GM12872 (cell line): Measurements from ENCODE around the gene NDUFB2.

Source experiments
- TF ChIP-seq, protein P1 (sequence below): IDR thresholded peaks from 3 replicates; pipeline ENCODE4 v1.5.1; 2011; ENCODE audit warnings: low read depth, mild to moderate bottlenecking, low read length, moderate library complexity; ENCODE audit not compliant: insufficient read depth

The NDUFB2 gene

DNA sequence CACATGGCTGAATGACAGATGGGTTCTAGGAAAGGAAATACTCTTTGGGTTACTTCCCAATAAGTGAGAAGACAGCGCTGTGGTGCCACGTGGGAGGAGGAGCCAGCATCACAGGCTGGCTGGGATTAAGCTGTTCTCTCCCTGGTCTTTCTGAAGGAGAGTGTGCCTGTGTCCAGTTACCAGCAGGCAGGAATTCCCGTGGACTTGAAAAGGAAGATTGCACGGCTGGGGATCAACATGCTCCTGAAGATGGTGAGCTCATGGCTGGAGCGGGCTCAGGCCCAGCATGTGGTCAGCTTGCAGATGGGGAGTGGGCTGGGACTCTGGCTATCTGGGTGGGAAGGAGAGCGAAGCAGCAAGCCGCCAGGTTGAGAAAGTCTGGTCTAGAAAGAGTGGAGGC is 15.6 kb upstream of the NDUFB2 start:
- TF ChIP-seq, protein P1, sequence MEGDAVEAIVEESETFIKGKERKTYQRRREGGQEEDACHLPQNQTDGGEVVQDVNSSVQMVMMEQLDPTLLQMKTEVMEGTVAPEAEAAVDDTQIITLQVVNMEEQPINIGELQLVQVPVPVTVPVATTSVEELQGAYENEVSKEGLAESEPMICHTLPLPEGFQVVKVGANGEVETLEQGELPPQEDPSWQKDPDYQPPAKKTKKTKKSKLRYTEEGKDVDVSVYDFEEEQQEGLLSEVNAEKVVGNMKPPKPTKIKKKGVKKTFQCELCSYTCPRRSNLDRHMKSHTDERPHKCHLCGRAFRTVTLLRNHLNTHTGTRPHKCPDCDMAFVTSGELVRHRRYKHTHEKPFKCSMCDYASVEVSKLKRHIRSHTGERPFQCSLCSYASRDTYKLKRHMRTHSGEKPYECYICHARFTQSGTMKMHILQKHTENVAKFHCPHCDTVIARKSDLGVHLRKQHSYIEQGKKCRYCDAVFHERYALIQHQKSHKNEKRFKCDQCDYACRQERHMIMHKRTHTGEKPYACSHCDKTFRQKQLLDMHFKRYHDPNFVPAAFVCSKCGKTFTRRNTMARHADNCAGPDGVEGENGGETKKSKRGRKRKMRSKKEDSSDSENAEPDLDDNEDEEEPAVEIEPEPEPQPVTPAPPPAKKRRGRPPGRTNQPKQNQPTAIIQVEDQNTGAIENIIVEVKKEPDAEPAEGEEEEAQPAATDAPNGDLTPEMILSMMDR: no peak

DNA sequence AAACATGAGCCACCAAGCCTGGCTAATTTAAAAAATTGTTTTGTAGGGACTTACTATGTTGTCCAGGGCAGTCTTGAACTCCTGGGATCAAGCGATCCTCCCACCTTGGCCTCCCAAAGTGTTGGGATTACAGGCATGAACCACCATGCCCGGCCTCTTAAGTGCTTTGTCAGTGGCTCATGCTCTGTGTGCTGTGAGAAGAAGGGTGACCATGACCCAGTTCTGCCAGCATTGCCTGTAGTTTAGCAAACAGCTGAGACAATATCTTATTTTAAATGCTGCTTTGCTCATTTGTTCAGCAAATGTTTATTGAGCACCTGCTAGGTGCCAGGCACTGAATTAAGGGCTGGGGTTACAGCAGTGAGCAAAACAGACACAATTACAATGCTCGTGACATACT is 14.7 kb upstream of the NDUFB2 start:
- TF ChIP-seq, protein P1: no peak

DNA sequence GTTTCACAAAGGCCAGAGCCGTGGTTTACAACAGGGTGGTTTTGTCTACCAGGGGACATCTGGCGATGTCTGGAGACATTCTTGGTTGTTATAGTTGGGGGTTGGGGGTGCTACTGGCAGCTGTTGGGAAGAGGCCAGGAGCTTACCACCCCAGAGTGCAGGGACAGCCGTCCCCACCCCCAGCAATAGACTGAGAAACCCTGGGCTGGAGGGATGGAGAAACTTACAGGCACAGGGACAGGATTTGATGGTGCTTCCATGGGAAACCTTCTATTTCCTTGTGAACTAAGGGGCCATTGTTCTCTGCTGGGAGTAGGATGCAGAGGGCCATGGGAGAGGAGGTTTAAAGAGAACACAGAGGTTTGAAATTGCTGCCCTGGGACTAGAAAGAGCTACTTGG is 12.9 kb upstream of the NDUFB2 start:
- TF ChIP-seq, protein P1: no peak

DNA sequence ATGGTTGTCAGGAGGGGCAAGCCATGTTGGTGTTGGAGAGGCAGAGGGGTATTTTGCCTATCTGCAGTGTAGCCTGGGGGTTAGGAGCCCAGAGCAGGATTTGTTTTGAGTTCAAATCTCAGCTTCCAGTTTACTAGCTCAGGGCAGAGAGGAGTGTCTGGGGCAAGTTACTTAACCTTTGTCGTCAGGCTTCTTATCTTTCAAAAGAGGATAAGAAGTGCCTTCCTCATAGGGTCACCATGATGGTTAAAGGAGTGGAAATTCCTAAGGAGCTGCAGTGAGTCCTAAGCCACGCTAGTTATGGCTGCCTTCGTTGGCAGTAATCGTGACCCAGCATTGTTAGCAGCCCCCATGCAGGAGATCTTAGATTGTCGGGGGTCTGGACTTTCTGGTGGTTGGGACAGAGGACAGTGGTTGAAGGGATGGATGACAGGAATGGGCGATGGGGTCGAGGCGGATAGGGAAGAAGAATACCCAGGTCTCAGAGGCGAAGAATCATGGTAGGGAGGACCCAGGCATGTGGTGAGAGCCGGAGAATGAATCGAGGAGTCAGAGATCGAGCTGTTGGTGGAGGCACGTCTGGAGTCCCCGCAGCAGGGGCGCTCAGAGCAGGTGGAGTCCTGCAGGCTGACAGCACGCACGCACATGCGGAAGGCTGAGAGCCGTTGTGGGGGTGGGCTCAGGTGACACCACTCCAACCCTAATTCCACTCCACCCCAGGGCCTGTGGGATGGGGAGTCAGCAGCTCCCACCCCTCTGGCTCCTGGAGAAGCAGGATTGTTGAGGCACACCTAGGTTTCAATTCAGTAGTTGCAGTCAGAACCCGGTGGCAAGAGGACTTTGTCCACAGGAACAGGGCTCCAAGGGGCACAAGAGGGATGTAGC is 12.2 kb upstream of the NDUFB2 start:
- TF ChIP-seq, protein P1: no peak

DNA sequence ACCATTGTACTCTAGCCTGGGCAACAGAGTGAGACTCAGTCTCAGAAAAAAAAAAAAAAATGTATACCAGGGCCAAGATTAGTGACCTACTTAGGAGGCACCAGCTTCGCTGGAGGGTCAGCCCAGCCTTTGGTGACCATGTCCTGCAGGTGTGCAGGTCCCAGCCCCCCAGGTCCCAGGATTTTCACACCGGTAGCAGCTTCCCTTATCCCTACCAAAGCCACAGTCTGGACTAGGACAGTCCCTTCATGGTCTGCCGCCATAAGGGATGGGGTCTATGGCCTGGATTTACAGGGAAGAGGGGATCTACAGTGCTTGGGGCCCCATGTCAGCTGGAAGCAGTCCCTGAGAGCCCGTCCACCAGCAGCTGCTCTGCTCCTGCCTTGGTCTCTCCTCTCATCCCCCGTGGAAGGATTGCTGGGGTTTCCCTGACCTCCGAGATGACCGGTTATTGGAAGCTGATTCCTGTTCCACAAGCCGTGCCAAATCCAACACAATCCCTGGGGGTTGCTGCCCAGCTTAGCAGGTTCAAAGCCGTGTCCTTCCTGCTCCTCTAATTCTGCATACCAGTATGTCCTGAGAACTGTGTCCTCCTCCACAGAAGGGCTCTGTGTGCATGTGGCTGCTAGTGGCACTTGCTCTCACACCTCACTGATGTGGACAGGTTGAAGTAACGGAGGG is 11.0 kb upstream of the NDUFB2 start:
- TF ChIP-seq, protein P1: no peak

DNA sequence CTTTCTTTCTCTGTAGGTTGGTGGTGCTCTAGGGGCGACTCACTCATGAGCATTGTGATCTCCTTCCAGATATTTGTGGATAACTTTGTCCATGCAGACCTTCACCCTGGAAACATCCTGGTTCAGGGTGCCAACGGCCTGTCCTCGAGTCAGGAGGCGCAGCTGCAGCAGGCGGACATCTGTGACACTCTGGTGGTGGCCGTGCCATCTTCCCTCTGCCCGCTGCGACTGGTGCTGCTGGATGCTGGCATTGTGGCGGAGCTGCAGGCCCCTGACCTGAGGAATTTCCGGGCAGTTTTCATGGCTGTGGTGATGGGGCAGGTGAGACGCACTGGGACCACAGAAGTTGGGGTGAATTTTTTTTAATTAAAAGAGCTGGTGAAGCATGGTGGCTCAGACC is 9.6 kb upstream of the NDUFB2 start:
- TF ChIP-seq, protein P1: no peak

DNA sequence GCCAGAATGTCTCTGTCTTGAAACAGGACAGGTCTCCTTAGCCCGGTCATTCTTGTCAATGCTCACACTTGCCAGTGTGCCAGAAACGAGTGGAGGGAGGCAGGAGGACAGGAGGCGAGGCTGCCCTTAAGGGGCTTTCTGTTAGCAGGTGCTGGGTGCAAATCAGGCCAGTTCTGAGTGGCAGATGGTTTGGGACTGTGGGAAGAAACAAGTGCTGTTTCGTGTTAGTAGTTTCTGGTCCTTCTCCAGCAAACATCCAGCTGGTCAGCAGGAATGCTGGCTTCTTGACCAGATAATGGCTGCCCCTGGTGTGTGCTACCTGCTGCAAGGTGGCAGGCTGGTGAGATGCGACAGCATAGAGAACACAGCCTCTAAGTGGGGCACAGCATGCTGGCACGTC is 8.2 kb upstream of the NDUFB2 start:
- TF ChIP-seq, protein P1: no peak
